ENCODE results near the gene PEA15. TPM values are rescaled to one million over a fixed set of nuclear protein-coding genes. Genes with fewer than 3 reads are reported as not detected.

The PEA15 gene
- total RNA-seq, 1 donor from 2014 or later = 132 TPM

DNA sequence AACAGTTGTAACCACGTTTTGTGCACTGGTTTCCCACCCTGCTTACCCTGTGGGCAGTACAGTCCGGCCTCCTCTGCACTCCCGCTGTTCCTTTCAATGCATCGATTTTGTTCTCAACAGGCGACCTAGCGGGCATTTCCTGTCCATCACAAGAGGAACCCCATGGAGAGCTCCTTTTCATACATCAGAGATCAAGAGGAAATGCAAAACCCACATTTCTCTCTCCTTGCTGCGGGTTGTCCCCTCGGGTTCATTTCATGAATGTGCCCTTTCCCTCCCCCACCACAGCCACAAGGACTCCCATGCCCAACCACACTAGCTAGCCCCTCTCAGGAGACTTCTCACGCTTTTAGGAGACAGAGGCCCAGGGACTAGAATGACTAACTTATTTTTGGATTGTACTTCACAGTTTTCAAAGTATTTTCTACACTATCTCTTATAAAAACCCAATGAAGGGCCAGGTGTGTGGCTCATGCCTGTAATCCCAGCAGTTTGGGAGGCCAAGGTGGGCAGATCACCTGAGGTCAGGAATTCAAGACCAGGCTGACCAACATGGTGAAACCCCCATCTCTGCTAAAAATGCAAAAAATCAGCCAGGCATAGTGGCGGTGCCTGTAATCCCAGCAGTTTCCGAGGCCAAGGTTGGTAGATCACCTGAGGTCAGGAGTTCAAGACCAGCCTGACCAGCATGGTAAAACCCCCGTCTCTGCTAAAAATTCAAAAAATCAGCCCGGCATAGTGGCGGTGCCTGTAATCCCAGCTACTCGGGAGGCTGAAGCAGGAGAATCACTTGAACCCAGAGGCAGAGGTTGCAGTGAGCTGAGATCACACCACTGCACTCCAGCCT is 35.4 kb upstream of the PEA15 start:
- H3K9me3 ChIP-seq = no peaks in the 10 kb centered on the region
- H3K4me3 ChIP-seq = no peak overlapping the region
- H3K36me3 ChIP-seq = no peaks in the 10 kb centered on the region
- intact Hi-C loops (cut with DNase I) = no loop called here
- H3K27ac ChIP-seq = no peak overlapping the region
- no peaks in the 10 kb centered on the region for H3K27me3 ChIP-seq (ENCODE audit: low read depth)
- TF ChIP-seq, protein P1, sequence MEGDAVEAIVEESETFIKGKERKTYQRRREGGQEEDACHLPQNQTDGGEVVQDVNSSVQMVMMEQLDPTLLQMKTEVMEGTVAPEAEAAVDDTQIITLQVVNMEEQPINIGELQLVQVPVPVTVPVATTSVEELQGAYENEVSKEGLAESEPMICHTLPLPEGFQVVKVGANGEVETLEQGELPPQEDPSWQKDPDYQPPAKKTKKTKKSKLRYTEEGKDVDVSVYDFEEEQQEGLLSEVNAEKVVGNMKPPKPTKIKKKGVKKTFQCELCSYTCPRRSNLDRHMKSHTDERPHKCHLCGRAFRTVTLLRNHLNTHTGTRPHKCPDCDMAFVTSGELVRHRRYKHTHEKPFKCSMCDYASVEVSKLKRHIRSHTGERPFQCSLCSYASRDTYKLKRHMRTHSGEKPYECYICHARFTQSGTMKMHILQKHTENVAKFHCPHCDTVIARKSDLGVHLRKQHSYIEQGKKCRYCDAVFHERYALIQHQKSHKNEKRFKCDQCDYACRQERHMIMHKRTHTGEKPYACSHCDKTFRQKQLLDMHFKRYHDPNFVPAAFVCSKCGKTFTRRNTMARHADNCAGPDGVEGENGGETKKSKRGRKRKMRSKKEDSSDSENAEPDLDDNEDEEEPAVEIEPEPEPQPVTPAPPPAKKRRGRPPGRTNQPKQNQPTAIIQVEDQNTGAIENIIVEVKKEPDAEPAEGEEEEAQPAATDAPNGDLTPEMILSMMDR (IDR thresholded peaks at IDR 0.05) = no peak
- peaks cover 5% of the 10 kb centered on the region for H3K4me1 ChIP-seq
- DNase-seq = no peak
- ATAC-seq = no peak

DNA sequence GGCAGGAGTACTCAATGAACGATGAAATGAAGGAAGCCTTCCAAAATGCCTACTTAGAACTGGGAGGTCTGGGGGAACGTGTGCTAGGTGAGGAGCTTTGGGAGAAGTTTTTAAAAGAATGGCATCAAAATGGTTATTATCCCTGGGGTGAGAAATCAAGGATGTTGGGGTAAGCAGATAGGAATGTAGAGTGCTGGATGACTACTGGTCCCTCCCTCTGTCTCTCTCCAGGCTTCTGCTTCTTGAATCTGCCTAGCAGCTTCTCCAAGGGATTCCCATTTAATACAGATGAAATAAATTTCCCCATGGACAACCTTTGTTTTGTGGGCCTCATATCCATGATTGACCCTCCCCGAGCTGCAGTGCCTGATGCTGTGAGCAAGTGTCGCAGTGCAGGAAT is 33.8 kb upstream of the PEA15 start:
- H3K27me3 ChIP-seq (ENCODE audit: low read depth) = no peaks in the 10 kb centered on the region
- no peak overlapping the region for H3K27ac ChIP-seq
- DNase-seq (no peak), ATAC-seq (no peak)
- no peaks in the 10 kb centered on the region for H3K9me3 ChIP-seq
- H3K36me3 ChIP-seq = no peaks in the 10 kb centered on the region
- intact Hi-C loops (cut with DNase I) = no loop called here
- H3K4me1 ChIP-seq = peaks cover 5% of the 10 kb centered on the region
- TF ChIP-seq, protein P1 (IDR thresholded peaks at IDR 0.05) = no peak
- no peak overlapping the region for H3K4me3 ChIP-seq

DNA sequence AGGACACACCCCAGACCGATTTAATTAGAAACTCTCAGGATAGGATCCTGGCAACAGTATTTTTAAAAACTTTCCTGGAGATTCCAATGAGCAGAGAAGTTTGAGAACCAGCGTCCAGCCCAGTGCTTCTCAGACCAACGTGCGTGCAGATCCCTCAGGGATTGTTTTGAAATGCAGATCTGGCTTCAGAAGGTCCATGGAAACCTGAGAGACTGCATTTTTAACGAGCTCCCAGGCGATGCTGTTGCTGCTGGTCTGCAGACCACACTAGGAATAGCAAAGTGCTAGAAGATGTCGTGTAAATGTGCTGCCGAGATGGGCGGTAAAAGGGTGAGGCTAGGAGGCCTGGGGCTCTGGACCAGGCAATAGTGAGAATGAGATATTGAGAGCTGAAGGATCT is 33.2 kb upstream of the PEA15 start:
- H3K9me3 ChIP-seq = no peaks in the 10 kb centered on the region
- H3K4me3 ChIP-seq = no peak overlapping the region
- H3K36me3 ChIP-seq = no peaks in the 10 kb centered on the region
- no peak overlapping the region for H3K27ac ChIP-seq
- intact Hi-C loops (cut with DNase I) = no loop called here
- no peaks in the 10 kb centered on the region for H3K27me3 ChIP-seq (ENCODE audit: low read depth)
- ATAC-seq = no peak
- TF ChIP-seq, protein P1 (IDR thresholded peaks at IDR 0.05) = no peak
- DNase-seq = no peak
- no peaks in the 10 kb centered on the region for H3K4me1 ChIP-seq

DNA sequence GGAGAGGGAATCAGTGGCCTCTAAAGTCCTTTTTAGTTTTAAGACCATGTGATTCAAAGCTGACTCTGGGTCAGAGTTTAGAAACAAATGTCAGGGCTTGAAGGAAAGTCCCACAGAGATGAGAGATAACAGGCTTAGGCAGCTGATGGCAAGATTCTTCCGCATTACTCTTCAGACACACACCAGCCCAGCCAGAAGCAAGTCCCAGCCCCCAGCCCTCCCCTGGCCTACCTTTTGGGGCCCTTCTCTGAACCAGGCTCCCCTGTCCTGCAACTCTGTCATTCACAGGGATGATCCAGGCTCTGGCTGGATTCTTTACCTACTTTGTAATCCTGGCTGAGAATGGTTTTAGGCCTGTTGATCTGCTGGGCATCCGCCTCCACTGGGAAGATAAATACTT is 28.0 kb upstream of the PEA15 start:
- Histone ChIP-seq H3K27ac (no peak overlapping the region), H3K4me1 (no peaks in the 10 kb centered on the region), H3K9me3 (no peaks in the 10 kb centered on the region), H3K4me3 (no peak overlapping the region), H3K36me3 (no peaks in the 10 kb centered on the region), H3K27me3 (ENCODE audit: low read depth) (no peaks in the 10 kb centered on the region)
- TF ChIP-seq, protein P1 (IDR thresholded peaks at IDR 0.05) = no peak
- DNase-seq (no peak), ATAC-seq (no peak)
- intact Hi-C loops (cut with DNase I) = no loop called here

DNA sequence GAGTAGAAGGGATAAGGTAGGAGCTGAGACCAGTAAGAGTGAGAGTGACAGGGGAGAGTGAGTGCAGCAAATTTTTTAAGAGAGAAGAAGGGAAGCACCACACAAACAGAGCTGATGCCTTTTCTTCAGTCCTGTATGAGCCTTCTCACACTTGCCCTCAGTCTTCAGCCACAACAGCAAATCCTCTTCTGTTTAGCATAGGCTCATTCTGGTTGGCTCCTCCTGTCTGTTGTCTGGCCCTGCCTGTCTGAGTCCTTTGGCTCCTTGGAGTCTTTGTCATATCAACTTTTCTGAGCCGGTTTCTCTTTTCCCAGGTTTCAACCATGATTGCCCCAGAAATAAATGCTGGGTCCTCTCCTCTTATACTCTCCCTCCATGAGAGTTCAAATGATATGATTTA is 27.5 kb upstream of the PEA15 start:
- Histone ChIP-seq H3K4me1 (no peaks in the 10 kb centered on the region), H3K4me3 (no peak overlapping the region), H3K27ac (no peak overlapping the region), H3K36me3 (no peaks in the 10 kb centered on the region), H3K27me3 (ENCODE audit: low read depth) (no peaks in the 10 kb centered on the region), H3K9me3 (no peaks in the 10 kb centered on the region)
- TF ChIP-seq, protein P1 (IDR thresholded peaks at IDR 0.05) = no peak
- ATAC-seq (no peak), DNase-seq (no peak)
- intact Hi-C loops (cut with DNase I) = no loop called here
